ENCODE measurements around the gene TRABD2A.
"Not testable (repeated sequence)": the region's sequence is repeated elsewhere in the genome, so short reads cannot be mapped to it uniquely, and the experiment has no call there.

The TRABD2A gene
- total RNA-seq, result 104 reads per million, percentile 83 among the genes with 10 or more reads in this experiment

GRCh38 chr2:84880645-84881521 is at the start of gene TRABD2A:
TSS of gene TRABD2A (minus strand) at chr2:84881084. CDS start at chr2:84881039, 45 bp downstream.
- DNase-seq, result peak; percentile 41

GRCh38 chr2:84927275-84927627 is 46.4 kb upstream of the TRABD2A start:
- no peak for DNase-seq

- DNase-seq, result peak; percentile 98
Measured at GRCh38 chr2:84925724-84926376, 45.0 kb upstream of the TRABD2A start.

GRCh38 chr2:84925336-84925723 is 44.4 kb upstream of the TRABD2A start:
- DNase-seq, result no peak

GRCh38 chr2:84924173-84925106 is 43.6 kb upstream of the TRABD2A start:
- DNase-seq, result no peak

- DNase-seq, result no peak
Measured at GRCh38 chr2:84923009-84923408, 42.1 kb upstream of the TRABD2A start.

- DNase-seq, result no peak
Measured at GRCh38 chr2:84919885-84920580, 39.1 kb upstream of the TRABD2A start.

- DNase-seq, result no peak
Measured at GRCh38 chr2:84918430-84918829, 37.5 kb upstream of the TRABD2A start.

- DNase-seq, result not testable (repeated sequence)
Measured at GRCh38 chr2:84917821-84918220, 36.9 kb upstream of the TRABD2A start.

GRCh38 chr2:84915675-84916074 is 34.8 kb upstream of the TRABD2A start:
- DNase-seq, result not testable (repeated sequence)

- DNase-seq, result no peak
Measured at GRCh38 chr2:84914334-84914733, 33.5 kb upstream of the TRABD2A start.

- no peak for DNase-seq
Measured at GRCh38 chr2:84912984-84913383, 32.1 kb upstream of the TRABD2A start.

GRCh38 chr2:84911135-84911678 is 30.3 kb upstream of the TRABD2A start:
- no peak for DNase-seq

- no peak for DNase-seq
Measured at GRCh38 chr2:84908948-84909713, 28.2 kb upstream of the TRABD2A start.

GRCh38 chr2:84906900-84907714 is 26.2 kb upstream of the TRABD2A start:
- DNase-seq, result peak; percentile 41

- no peak for DNase-seq
Measured at GRCh38 chr2:84906108-84906899, 25.4 kb upstream of the TRABD2A start.

GRCh38 chr2:84905181-84906107 is 24.6 kb upstream of the TRABD2A start, which contains the start of gene TMSB10:
TSS of gene TMSB10 (plus strand) at chr2:84905656.
- DNase-seq, result peak; percentile 88

- DNase-seq, result no peak
Measured at GRCh38 chr2:84904717-84905174, 23.9 kb upstream of the TRABD2A start.

Data from effector CD4-positive, alpha-beta T cell (primary cell).